SK-N-SH treated with all-trans-retinoic acid at 6 μM for 48 hours (cell line): ENCODE measurements around the gene TTC39A.
A peak's percentile ranks its signal among the peaks of the same experiment; 100 is the strongest.

ENCODE experiments used
- ATAC-seq: fragments of 200-7000 bp; cut with Tn5 transposase; 3 replicates; pipeline ENCODE4 v1.9.1; 2020; ENCODE audit warnings: mild to moderate bottlenecking, moderate library complexity
- ARNTL ChIP-seq: fragments of 450-650 bp; formaldehyde crosslinking; IDR thresholded peaks from 2 replicates; pipeline ENCODE4 v1.5.0; 2020; ENCODE audit warnings: low read depth, mild to moderate bottlenecking, moderate library complexity, borderline replicate concordance
- BACH2 ChIP-seq: fragments of 250-450 bp; sonication (Bioruptor Pico); IDR thresholded peaks from 2 replicates; pipeline ENCODE4 v1.9.0; 2021; ENCODE audit warnings: mild to moderate bottlenecking, borderline replicate concordance
- CSDC2 ChIP-seq: fragments of 250-450 bp; sonication (Bioruptor Pico); IDR thresholded peaks from 2 replicates; pipeline ENCODE4 v1.5.0; 2020; ENCODE audit warnings: mild to moderate bottlenecking, moderate library complexity
- ESRRG ChIP-seq: fragments of 250-450 bp; sonication (Bioruptor Pico); IDR thresholded peaks from 2 replicates; pipeline ENCODE4 v1.6.1; 2021; ENCODE audit warnings: mild to moderate bottlenecking
- GLIS3 ChIP-seq: fragments of 250-450 bp; sonication (Bioruptor Pico); IDR thresholded peaks from 2 replicates; pipeline ENCODE4 v1.5.0; 2020; ENCODE audit warnings: mild to moderate bottlenecking, moderate library complexity
- ISL1 ChIP-seq: fragments of 250-450 bp; sonication (Bioruptor Pico); IDR thresholded peaks from 2 replicates; pipeline ENCODE4 v2.1.2; 2022; ENCODE audit warnings: mild to moderate bottlenecking, moderate library complexity
- OSR1 ChIP-seq: fragments of 250-450 bp; sonication (Bioruptor Pico); IDR thresholded peaks from 2 replicates; pipeline ENCODE4 v1.8.0; 2022; ENCODE audit warnings: moderate library complexity, mild to moderate bottlenecking, inconsistent platforms
- PPARA ChIP-seq: fragments of 250-450 bp; sonication (Bioruptor Pico); IDR thresholded peaks from 2 replicates; pipeline ENCODE4 v1.5.0; 2020; ENCODE audit warnings: mild to moderate bottlenecking, borderline replicate concordance
- RARB ChIP-seq: fragments of 250-450 bp; sonication (Bioruptor Pico); IDR thresholded peaks from 2 replicates; pipeline ENCODE4 v1.8.0; 2021; ENCODE audit warnings: mild to moderate bottlenecking, moderate library complexity
- SNAI2 ChIP-seq: fragments of 250-450 bp; sonication (Bioruptor Pico); IDR thresholded peaks from 2 replicates; pipeline ENCODE4 v1.5.0; 2020; ENCODE audit warnings: mild to moderate bottlenecking, moderate library complexity
- TCF4 ChIP-seq: fragments of 250-450 bp; sonication (Bioruptor Pico); IDR thresholded peaks from 2 replicates; pipeline ENCODE4 v1.8.0; 2021; ENCODE audit warnings: mild to moderate bottlenecking, moderate library complexity, borderline replicate concordance
- TOX ChIP-seq: fragments of 250-450 bp; sonication (Bioruptor Pico); IDR thresholded peaks from 2 replicates; pipeline ENCODE4 v1.8.0; 2021; ENCODE audit warnings: mild to moderate bottlenecking, moderate library complexity, borderline replicate concordance
- ZC3H10 ChIP-seq: fragments of 250-450 bp; sonication (Bioruptor Pico); IDR thresholded peaks from 2 replicates; pipeline ENCODE4 v1.5.1; 2021; ENCODE audit warnings: mild to moderate bottlenecking, moderate library complexity
- ZFP3 ChIP-seq: fragments of 250-450 bp; sonication (Bioruptor Pico); IDR thresholded peaks from 2 replicates; pipeline ENCODE4 v1.5.0; 2020; ENCODE audit warnings: mild to moderate bottlenecking, moderate library complexity
- ZFP30 ChIP-seq: fragments of 450-650 bp; formaldehyde crosslinking; IDR thresholded peaks from 2 replicates; pipeline ENCODE4 v1.5.0; 2022; ENCODE audit warnings: mild to moderate bottlenecking, moderate library complexity
- ZNF565 ChIP-seq: fragments of 450-650 bp; formaldehyde crosslinking; conservative IDR thresholded peaks from 2 replicates; pipeline ENCODE4 v1.5.0; 2020; ENCODE audit warnings: low read depth, mild to moderate bottlenecking, moderate library complexity
- ZNF70 ChIP-seq: fragments of 450-650 bp; formaldehyde crosslinking; IDR thresholded peaks from 2 replicates; pipeline ENCODE4 v1.5.0; 2020; ENCODE audit warnings: mild to moderate bottlenecking, moderate library complexity
- ZNF8 ChIP-seq: fragments of 450-650 bp; formaldehyde crosslinking; IDR thresholded peaks from 2 replicates; pipeline ENCODE4 v1.5.0; 2020; ENCODE audit warnings: mild to moderate bottlenecking, moderate library complexity
- TF ChIP-seq, protein P1 (sequence below): fragments of 250-450 bp; sonication (Bioruptor Pico); IDR thresholded peaks from 2 replicates; pipeline ENCODE4 v1.8.0; 2021; ENCODE audit warnings: low read depth, mild to moderate bottlenecking, moderate library complexity, borderline replicate concordance
- TF ChIP-seq, protein P2 (sequence below): fragments of 250-450 bp; sonication (Bioruptor Pico); IDR thresholded peaks from 2 replicates; pipeline ENCODE4 v1.8.0; 2020; ENCODE audit warnings: mild to moderate bottlenecking, moderate library complexity, borderline replicate concordance
- TF ChIP-seq, protein P3 (sequence below): fragments of 250-450 bp; sonication (Bioruptor Pico); IDR thresholded peaks from 2 replicates; pipeline ENCODE4 v1.5.0; 2020; ENCODE audit warnings: mild to moderate bottlenecking, moderate library complexity
- TF ChIP-seq, protein P4 (sequence below): fragments of 250-450 bp; sonication (Bioruptor Pico); IDR thresholded peaks from 2 replicates; pipeline ENCODE4 v1.5.1; 2020; ENCODE audit warnings: low read depth, mild to moderate bottlenecking, moderate library complexity

The TTC39A gene

DNA sequence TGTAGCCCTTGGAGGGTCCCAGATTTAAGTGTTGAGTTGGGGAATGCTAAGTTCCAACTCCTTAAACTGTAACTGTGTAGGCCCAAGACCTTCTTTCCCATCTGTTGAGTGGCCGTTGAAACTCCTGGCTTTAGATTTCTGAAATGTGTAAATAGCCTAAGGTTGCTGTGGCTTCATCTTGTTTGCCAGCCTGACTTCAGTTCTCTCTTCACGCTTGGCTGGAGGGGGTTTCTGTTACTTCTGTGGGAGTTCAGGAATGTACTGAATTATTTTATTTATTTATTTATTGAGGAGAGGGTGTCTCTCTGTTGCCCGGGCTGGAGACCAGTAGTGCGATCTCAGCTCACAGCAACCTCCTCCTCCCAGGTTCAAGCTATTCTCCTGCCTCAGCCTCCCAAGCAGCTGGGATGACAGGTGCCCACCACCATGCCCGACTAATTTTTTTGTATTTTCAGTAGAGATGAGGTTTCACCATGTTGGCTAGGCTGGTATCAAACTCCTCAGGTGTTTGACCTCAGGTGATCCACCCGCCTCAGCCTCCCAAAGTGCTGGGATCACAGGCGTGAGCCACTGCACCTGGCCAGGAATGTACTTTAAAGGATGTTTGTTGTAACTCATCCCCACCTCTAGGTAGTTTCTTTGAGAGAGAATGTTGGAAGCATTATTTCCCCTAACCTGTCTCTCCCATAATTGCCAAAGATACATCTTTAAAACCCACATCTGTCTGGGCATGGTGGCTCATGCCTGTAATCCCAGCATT lies 5.9 kb downstream of the TTC39A start:
- ATAC-seq: no peak
- TF ChIP-seq OSR1 (CRISPR knock-in tag): no peak
- TF ChIP-seq, protein P1, sequence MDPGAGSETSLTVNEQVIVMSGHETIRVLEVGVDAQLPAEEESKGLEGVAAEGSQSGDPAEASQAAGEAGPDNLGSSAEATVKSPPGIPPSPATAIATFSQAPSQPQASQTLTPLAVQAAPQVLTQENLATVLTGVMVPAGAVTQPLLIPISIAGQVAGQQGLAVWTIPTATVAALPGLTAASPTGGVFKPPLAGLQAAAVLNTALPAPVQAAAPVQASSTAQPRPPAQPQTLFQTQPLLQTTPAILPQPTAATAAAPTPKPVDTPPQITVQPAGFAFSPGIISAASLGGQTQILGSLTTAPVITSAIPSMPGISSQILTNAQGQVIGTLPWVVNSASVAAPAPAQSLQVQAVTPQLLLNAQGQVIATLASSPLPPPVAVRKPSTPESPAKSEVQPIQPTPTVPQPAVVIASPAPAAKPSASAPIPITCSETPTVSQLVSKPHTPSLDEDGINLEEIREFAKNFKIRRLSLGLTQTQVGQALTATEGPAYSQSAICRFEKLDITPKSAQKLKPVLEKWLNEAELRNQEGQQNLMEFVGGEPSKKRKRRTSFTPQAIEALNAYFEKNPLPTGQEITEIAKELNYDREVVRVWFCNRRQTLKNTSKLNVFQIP (CRISPR knock-in tag): no peak
- no peak for TF ChIP-seq ESRRG
- no peak for TF ChIP-seq RARB (CRISPR knock-in tag)
- no peak for TF ChIP-seq ZNF70 (CRISPR knock-in tag)
- TF ChIP-seq TOX (CRISPR knock-in tag): no peak
- no peak for TF ChIP-seq ZNF565 (CRISPR knock-in tag)
- TF ChIP-seq ZNF8 (CRISPR knock-in tag): no peak

- TF ChIP-seq ZC3H10 (CRISPR knock-in tag) (no peak), ARNTL (CRISPR knock-in tag) (no peak), ZNF565 (CRISPR knock-in tag) (no peak), TOX (CRISPR knock-in tag) (no peak), ZFP3 (no peak), RARB (CRISPR knock-in tag) (no peak), ZFP30 (CRISPR knock-in tag) (no peak), ESRRG (no peak), CSDC2 (CRISPR knock-in tag) (no peak), ZNF70 (CRISPR knock-in tag) (no peak), SNAI2 (CRISPR knock-in tag) (no peak), PPARA (CRISPR knock-in tag) (no peak), ISL1 (CRISPR knock-in tag) (no peak), GLIS3 (CRISPR knock-in tag) (no peak), BACH2 (CRISPR knock-in tag) (no peak), OSR1 (CRISPR knock-in tag) (no peak), TCF4 (CRISPR knock-in tag) (no peak)
- TF ChIP-seq, protein P2, sequence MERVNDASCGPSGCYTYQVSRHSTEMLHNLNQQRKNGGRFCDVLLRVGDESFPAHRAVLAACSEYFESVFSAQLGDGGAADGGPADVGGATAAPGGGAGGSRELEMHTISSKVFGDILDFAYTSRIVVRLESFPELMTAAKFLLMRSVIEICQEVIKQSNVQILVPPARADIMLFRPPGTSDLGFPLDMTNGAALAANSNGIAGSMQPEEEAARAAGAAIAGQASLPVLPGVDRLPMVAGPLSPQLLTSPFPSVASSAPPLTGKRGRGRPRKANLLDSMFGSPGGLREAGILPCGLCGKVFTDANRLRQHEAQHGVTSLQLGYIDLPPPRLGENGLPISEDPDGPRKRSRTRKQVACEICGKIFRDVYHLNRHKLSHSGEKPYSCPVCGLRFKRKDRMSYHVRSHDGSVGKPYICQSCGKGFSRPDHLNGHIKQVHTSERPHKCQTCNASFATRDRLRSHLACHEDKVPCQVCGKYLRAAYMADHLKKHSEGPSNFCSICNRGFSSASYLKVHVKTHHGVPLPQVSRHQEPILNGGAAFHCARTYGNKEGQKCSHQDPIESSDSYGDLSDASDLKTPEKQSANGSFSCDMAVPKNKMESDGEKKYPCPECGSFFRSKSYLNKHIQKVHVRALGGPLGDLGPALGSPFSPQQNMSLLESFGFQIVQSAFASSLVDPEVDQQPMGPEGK: no peak
- TF ChIP-seq, protein P3, sequence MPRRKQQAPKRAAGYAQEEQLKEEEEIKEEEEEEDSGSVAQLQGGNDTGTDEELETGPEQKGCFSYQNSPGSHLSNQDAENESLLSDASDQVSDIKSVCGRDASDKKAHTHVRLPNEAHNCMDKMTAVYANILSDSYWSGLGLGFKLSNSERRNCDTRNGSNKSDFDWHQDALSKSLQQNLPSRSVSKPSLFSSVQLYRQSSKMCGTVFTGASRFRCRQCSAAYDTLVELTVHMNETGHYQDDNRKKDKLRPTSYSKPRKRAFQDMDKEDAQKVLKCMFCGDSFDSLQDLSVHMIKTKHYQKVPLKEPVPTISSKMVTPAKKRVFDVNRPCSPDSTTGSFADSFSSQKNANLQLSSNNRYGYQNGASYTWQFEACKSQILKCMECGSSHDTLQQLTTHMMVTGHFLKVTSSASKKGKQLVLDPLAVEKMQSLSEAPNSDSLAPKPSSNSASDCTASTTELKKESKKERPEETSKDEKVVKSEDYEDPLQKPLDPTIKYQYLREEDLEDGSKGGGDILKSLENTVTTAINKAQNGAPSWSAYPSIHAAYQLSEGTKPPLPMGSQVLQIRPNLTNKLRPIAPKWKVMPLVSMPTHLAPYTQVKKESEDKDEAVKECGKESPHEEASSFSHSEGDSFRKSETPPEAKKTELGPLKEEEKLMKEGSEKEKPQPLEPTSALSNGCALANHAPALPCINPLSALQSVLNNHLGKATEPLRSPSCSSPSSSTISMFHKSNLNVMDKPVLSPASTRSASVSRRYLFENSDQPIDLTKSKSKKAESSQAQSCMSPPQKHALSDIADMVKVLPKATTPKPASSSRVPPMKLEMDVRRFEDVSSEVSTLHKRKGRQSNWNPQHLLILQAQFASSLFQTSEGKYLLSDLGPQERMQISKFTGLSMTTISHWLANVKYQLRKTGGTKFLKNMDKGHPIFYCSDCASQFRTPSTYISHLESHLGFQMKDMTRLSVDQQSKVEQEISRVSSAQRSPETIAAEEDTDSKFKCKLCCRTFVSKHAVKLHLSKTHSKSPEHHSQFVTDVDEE (CRISPR knock-in tag): no peak
- TF ChIP-seq, protein P4, sequence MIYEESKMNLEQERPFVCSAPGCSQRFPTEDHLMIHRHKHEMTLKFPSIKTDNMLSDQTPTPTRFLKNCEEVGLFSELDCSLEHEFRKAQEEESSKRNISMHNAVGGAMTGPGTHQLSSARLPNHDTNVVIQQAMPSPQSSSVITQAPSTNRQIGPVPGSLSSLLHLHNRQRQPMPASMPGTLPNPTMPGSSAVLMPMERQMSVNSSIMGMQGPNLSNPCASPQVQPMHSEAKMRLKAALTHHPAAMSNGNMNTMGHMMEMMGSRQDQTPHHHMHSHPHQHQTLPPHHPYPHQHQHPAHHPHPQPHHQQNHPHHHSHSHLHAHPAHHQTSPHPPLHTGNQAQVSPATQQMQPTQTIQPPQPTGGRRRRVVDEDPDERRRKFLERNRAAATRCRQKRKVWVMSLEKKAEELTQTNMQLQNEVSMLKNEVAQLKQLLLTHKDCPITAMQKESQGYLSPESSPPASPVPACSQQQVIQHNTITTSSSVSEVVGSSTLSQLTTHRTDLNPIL (CRISPR knock-in tag): no peak
- ATAC-seq: no peak
Measured at GRCh38 chr1:51323778-51324177, 6.6 kb downstream of the TTC39A start.

GRCh38 chr1:51322417-51323101 lies 7.8 kb downstream of the TTC39A start:
- ATAC-seq: no peak
- TF ChIP-seq ZFP3 (peak; percentile 66), SNAI2 (CRISPR knock-in tag) (no peak)
- TF ChIP-seq, all 23 proteins: peak for 1
